ENCODE data around the gene QPCT.
"Not testable (repeated sequence)": the region's sequence is repeated elsewhere in the genome, so short reads cannot be mapped to it uniquely, and the experiment has no call there.

The QPCT gene

DNA sequence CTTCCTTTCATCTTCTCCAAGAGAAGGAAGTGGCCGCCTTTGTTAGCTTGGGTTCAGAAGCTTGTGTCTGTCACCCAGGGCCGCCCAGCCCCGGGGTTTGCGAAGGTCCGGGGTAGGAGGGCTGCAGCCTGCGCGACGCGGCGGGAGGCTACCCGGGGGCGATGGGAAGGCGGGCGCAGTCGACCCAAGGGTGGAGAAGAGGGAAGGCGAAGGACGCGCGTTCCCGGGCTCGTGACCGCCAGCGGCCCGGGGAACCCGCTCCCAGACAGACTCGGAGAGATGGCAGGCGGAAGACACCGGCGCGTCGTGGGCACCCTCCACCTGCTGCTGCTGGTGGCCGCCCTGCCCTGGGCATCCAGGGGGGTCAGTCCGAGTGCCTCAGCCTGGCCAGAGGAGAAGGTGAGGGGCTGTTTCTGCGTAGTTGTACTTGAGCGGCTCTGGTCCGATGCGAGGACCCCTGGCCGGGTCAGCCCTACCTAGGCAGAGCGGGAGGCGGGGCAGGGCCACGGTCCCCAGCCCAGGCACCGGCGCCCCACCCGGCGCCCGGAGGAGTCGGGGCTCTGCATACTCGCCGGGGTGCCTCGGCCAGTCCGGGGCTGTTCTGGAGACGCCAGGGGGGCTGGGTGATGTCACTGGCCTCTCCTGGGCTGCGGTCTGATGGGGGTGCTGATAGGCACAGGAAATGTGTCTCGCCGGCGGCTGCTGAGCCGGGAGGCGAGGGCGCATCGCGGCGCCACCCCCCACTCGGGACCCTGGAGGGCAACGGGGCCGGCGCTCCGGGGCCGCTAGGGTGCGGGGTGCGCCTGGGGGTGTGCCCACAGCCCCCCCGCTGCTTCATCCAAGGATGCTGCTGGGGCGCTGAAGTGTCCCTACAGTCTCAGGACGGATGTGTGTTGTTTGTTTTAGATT lies at the start of gene QPCT:
Gene QPCT, plus strand, starts transcription at position 178 of the 909 bp plus-strand sequence. Its CDS starts 102 bp downstream, at position 280.
- peak in 8 of 10 donors; percentile 39 to 92 (median 58) for DNase-seq
- intact Hi-C loops (cut with DNase I): no loop called here

GRCh38 chr2:37294858-37295257 lies 49.6 kb upstream of the QPCT start:
- intact Hi-C loops (cut with DNase I); DNase-seq: not testable (repeated sequence)

DNA sequence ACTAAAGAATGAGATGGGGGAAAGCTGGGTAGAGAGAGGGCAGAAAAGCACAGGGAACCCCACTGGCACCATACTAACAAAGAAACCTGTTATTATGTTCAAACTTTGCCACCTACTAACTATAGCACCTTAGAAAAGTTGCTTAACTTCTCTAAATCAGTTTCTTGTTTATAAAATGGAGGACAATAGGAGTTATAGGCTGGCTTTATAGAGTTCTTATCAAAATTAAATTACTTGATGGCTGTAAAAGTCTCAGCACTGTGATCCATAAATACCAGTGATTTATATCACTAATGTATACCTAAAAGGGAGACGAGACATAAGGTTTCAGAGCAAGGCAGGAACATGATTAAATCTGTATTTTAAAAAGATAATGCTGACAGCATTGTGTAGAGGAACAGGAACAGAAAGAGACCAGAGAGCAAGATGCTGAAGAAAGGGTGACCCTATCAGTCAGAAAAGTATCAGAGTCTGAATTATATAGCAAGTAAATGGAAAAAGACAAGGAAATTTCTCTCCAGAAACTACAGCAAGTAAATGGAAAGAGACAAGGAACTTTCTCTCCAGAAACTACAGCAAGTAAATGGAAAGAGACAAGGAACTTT lies 48.9 kb upstream of the QPCT start:
- intact Hi-C loops (cut with DNase I): no loop called here
- DNase-seq: no peak

- no peak for DNase-seq
- intact Hi-C loops (cut with DNase I): no loop called here
Observed at GRCh38 chr2:37297632-37298031, 46.8 kb upstream of the QPCT start.

DNA sequence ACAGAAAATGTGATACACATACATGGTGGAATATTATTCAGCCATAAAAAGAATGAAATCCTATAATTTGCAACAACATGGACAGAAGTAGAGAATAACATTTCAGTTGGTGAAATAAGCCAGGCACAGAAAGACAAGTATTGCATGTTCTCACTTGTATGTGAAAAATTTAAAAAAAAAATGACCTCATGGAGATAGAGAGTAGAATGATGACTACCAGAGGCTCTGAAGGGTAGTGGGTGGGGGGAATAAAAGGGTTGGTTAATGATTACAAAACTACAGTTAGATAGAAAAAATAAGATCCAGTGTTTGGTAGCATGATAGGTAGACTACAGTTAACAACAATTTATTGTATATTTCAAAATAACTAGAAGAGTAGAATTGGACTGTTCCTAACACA lies 44.3 kb upstream of the QPCT start:
- intact Hi-C loops (cut with DNase I): no loop called here
- DNase-seq: no peak

GRCh38 chr2:37300578-37300977 lies 43.9 kb upstream of the QPCT start:
- no peak for DNase-seq
- intact Hi-C loops (cut with DNase I): no loop called here

GRCh38 chr2:37301408-37301807 lies 43.0 kb upstream of the QPCT start:
- intact Hi-C loops (cut with DNase I): no loop called here
- no peak for DNase-seq

DNA sequence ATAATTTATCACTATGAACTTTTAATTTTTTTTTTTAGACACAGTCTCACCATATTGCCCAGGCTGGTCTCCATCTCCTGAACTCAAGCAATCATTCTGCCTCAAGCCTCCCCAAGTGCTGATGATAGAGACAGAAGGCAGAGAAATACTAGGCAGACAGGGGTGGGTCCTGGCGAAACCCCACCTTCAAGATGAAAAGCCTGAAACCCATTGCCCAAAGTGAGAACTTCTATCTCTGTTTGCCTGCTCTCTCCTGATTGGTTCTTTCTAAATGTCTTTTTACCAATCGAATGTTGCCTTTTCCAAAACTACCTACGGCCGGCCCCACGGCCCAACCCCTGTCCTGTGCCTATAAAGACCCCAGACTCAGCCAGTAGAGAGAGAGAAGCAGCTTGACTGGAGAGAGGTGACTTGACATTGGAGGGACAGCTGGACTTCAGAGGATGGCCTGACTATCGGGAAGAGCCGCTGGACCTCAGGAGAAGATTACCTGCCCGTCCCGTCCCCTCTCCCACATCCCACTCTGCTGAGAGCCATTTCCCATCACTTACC lies 41.7 kb upstream of the QPCT start:
- intact Hi-C loops (cut with DNase I): no loop called here
- no peak for DNase-seq

GRCh38 chr2:37306024-37306423 lies 38.4 kb upstream of the QPCT start:
- intact Hi-C loops (cut with DNase I): no loop called here

GRCh38 chr2:37307500-37307899 lies 36.9 kb upstream of the QPCT start:
- intact Hi-C loops (cut with DNase I): no loop called here
- no peak for DNase-seq

More at GRCh38 chr2:37306024-37306423, 38.4 kb upstream of the QPCT start:
- DNase-seq: no peak

GRCh38 chr2:37315364-37315763 lies 29.1 kb upstream of the QPCT start:
- no peak for DNase-seq
- intact Hi-C loops (cut with DNase I): no loop called here

- DNase-seq: no peak
- intact Hi-C loops (cut with DNase I): no loop called here
Observed at GRCh38 chr2:37316181-37316580, 28.2 kb upstream of the QPCT start.

- DNase-seq: no peak
- intact Hi-C loops (cut with DNase I): no loop called here
Observed at GRCh38 chr2:37317746-37318145, 26.7 kb upstream of the QPCT start.

DNA sequence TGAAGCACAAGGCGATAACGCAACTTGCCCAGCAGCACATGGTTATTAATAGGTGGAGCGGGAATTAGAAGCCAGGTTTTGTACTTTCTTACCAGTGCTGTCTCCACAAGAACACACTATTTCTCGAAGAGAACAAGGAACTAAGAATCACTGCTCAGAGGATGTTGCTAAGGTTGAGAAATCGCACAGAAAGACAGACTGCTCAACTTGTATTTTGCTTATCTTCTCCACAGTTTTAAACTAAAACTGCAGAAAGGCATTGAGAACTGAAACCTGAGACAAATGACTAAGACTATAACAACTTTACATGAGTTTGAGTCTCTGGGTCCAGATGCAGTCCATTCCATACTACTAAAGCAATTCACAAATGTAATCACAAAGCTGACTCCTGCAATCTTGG lies 26.0 kb upstream of the QPCT start:
- intact Hi-C loops (cut with DNase I): no loop called here
- DNase-seq: no peak

DNA sequence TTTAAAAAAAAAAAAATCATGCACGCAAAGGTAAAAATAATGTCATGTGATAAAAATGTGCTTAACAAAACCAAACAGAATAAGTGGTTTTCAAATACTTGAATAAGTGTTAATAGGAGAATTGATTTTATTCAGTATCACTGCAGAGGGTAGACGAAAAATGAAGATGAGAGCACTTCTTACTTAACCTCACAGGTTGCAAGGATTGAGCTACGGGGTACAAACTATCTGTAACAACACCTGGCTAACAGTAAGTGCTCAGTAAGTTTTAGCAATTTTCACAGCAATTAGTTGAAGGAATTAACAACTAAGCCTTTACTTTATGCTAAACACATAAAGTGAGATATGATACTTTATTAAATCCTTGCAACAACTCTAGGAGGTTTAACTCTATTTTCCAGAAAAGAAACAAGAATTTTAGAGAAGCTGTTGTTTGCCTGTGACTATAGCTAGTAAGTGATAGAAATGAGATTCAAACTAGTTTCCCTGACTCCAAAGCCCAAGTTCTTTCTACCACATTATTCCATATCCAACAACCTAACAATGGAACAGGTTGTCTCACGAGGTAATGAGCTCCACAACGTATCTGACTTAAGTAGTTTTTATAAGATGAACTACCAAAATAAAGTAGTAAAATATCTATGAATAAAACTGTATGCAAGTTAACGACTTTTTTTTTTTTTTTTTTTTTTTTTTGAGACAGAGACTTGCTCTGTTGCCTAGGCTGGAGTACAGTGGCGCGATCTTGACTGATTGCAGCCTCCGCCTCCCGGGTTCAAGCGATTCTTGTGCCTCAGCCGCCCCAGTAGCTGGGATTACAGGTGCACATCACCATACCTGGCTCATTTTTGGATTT lies 24.4 kb upstream of the QPCT start:
- intact Hi-C loops (cut with DNase I): loop anchor here (5.0 kb wide), 2 partner anchors 88 to 158 kb away; partner anchors contain the start of genes CEBPZ and NDUFAF7

GRCh38 chr2:37321029-37321682 lies 23.3 kb upstream of the QPCT start:
- intact Hi-C loops (cut with DNase I): loop anchor here (5.0 kb wide), 2 partner anchors 89 to 159 kb away; partner anchors contain the start of genes CEBPZ and NDUFAF7
- no peak for DNase-seq

More for the DNA sequence above, 24.4 kb upstream of the QPCT start:
- DNase-seq: peak in 1 of 10 donors; percentile 47

GRCh38 chr2:37322368-37322767 lies 22.1 kb upstream of the QPCT start:
- intact Hi-C loops (cut with DNase I): loop anchor here (5.0 kb wide), 2 partner anchors 90 to 160 kb away; partner anchors contain the start of genes CEBPZ and NDUFAF7

GRCh38 chr2:37323176-37323780 lies 21.2 kb upstream of the QPCT start:
- DNase-seq: no peak

More at GRCh38 chr2:37322368-37322767, 22.1 kb upstream of the QPCT start:
- no peak for DNase-seq

More at GRCh38 chr2:37323176-37323780, 21.2 kb upstream of the QPCT start:
- intact Hi-C loops (cut with DNase I): loop anchor here (5.0 kb wide), 2 partner anchors 91 to 161 kb away; partner anchors contain the start of genes CEBPZ and NDUFAF7

Data from posterior cingulate gyrus (tissue), 11 donors.